K562 (cell line): ENCODE results near the gene PHLDB3. TPM values are rescaled to one million over a fixed set of nuclear protein-coding genes. Genes with fewer than 3 reads are reported as not detected.

Experiments
- CBFB ChIP-seq: sonication (generic); formaldehyde crosslinking; IDR thresholded peaks from 2 replicates; pipeline ENCODE4 v1.4.0; 2020; ENCODE audit warnings: mild to moderate bottlenecking, missing genetic modification reagents
- CTCF ChIP-seq, 3 experiments: IDR thresholded peaks in 2 of 3; conservative IDR thresholded peaks in 1 of 3; 2 replicates each; pipeline ENCODE4 v1.5.1; 2011 to 2012; ENCODE audit warnings: low read length in 3 of 3, mild to moderate bottlenecking in 3 of 3, control low read depth in 2 of 3, improper control_type of control experiment in 1 of 3, inconsistent platforms in 1 of 3, low read depth in 1 of 3, mixed read lengths in 1 of 3, moderate library complexity in 1 of 3; ENCODE audit not compliant: insufficient read depth in 2 of 3
- KAT7 ChIP-seq: sonication (generic); formaldehyde crosslinking; IDR thresholded peaks from 2 replicates; pipeline ENCODE4 v1.8.0; 2022; ENCODE audit warnings: missing genetic modification reagents, mild to moderate bottlenecking, borderline replicate concordance
- NR4A1 ChIP-seq, 2 experiments: fragments of 250-450 bp in 1 of 2; fragments of 450-650 bp in 1 of 2; sonication (Bioruptor Pico) in 1 of 2; IDR thresholded peaks; 2 replicates each; pipeline versions ENCODE4 v1.4.0 to v1.6.1; 2016 to 2020; ENCODE audit warnings: mild to moderate bottlenecking in 2 of 2, missing compliant biosample characterization in 1 of 2, missing genetic modification characterization in 1 of 2, moderate library complexity in 1 of 2
- NRF1 ChIP-seq, 2 experiments: fragments of 450-650 bp; IDR thresholded peaks in 1 of 2; conservative IDR thresholded peaks in 1 of 2; 2 replicates each; pipeline ENCODE4 v1.6.1; 2014; ENCODE audit warnings: mild to moderate bottlenecking in 2 of 2
- PHF21A ChIP-seq: fragments of 450-650 bp; IDR thresholded peaks from 2 replicates; pipeline ENCODE4 v1.6.1; 2017; ENCODE audit warnings: low read depth, borderline replicate concordance
- SMC3 ChIP-seq: conservative IDR thresholded peaks from 2 replicates; pipeline ENCODE4 v1.6.1; 2011; ENCODE audit warnings: low read depth, low read length, improper control_type of control experiment; ENCODE audit not compliant: insufficient read depth
- WHSC1 ChIP-seq: IDR thresholded peaks from one replicate; pipeline ENCODE4 v1.6.1; 2012; ENCODE audit warnings: low read length, control low read depth, inconsistent platforms
- YY1 ChIP-seq, 3 experiments: IDR thresholded peaks; 2 replicates each; pipeline ENCODE4 v1.6.1; 2011; ENCODE audit warnings: low read length in 2 of 3, mild to moderate bottlenecking in 2 of 3, moderate library complexity in 2 of 3, borderline replicate concordance in 1 of 3, control low read depth in 1 of 3, low read depth in 1 of 3; ENCODE audit not compliant: insufficient read depth in 3 of 3, insufficient replicate concordance in 2 of 3, control insufficient read depth in 1 of 3, insufficient read length in 1 of 3; ENCODE audit errors: extremely low read depth in 1 of 3
- ZNF408 ChIP-seq: fragments of 250-450 bp; sonication (Bioruptor Pico); IDR thresholded peaks from 2 replicates; pipeline ENCODE4 v1.4.0; 2020; ENCODE audit warnings: low read depth, mild to moderate bottlenecking, moderate library complexity
- ZNF639 ChIP-seq, 2 experiments: fragments of 200-800 bp in 1 of 2; sonication (Bioruptor generic) in 1 of 2; sonication (generic) in 1 of 2; formaldehyde crosslinking in 1 of 2; IDR thresholded peaks in 1 of 2; conservative IDR thresholded peaks in 1 of 2; 2 replicates each; pipeline versions ENCODE4 v1.5.0 to v1.6.1; 2016 to 2020; ENCODE audit warnings: missing compliant biosample characterization in 1 of 2, missing genetic modification characterization in 1 of 2, missing genetic modification reagents in 1 of 2
- polyA plus RNA-seq, 8 experiments: library from polyadenylated mRNA; depleted of rRNA in 4 of 8; stranded (reverse) in 5 of 8; unstranded in 3 of 8; fragments of >200 nt; fragmentation: Nextera tagmentation in 2 of 8; fragmentation: Illumina TruSeq in 1 of 8; extraction: Ambion mirVana in 2 of 8; extraction: Trizol in 1 of 8; gene quantifications; 2 replicates each; pipeline versions ENCODE4 v1.2.1 to v1.2.3, GENCODE V29; 2011 to 2014; ENCODE audit warnings: inconsistent platforms in 1 of 8, missing spikeins in 1 of 8
- total RNA-seq, 7 experiments: library from RNA; depleted of rRNA in 6 of 7; stranded (reverse); fragments of >200 nt in 6 of 7; fragmentation: Illumina TruSeq in 2 of 7; extraction: Trizol in 2 of 7; gene quantifications; 2 replicates each; pipeline versions ENCODE4 v1.2.1 to v1.2.3, GENCODE V29; 2011 to 2021; ENCODE audit warnings: low replicate concordance in 1 of 7

PHLDB3 gene
- total and polyA plus RNA-seq, 9 of the 15 experiments (the other 6 are each of a cell fraction or from before 2014, with no cell fraction given): 0.04 to 23.5 (median 3.9) TPM

- TF ChIP-seq SMC3: peak; percentile 49; the same call in 1 of the 2 replicates
- no peak for TF ChIP-seq KAT7 (CRISPR knock-in tag)
- no peak for TF ChIP-seq ZNF639 (CRISPR knock-in tag; conservative IDR thresholded peaks at IDR 0.05 in 1 of 2, IDR thresholded peaks at IDR 0.05 in 1 of 2)
- TF ChIP-seq NR4A1 (CRISPR knock-in tag; IDR thresholded peaks at IDR 0.05): no peak
- TF ChIP-seq NR4A1 (tag; IDR thresholded peaks at IDR 0.05): no peak
- no peak for TF ChIP-seq NRF1 (conservative IDR thresholded peaks at IDR 0.05 in 1 of 2, IDR thresholded peaks at IDR 0.05 in 1 of 2)
- no peak for TF ChIP-seq ZNF408 (CRISPR knock-in tag)
- no peak for TF ChIP-seq CBFB
- TF ChIP-seq YY1 (IDR thresholded peaks at IDR 0.05; ENCODE audit: borderline replicate concordance in 1 of 3, control insufficient read depth in 1 of 3, extremely low read depth in 1 of 3, insufficient read depth in 3 of 3, insufficient read length in 1 of 3, insufficient replicate concordance in 2 of 3, low read depth in 1 of 3, low read length in 2 of 3): peak in 1 of 3 experiments; percentile 11
- TF ChIP-seq PHF21A: no peak
- TF ChIP-seq CTCF (IDR thresholded peaks at IDR 0.05 in 2 of 3, conservative IDR thresholded peaks at IDR 0.05 in 1 of 3; ENCODE audit: insufficient read depth in 2 of 3, low read depth in 1 of 3, low read length in 3 of 3): peak; percentile 54 to 56 (median 55)
- no peak for TF ChIP-seq WHSC1
Observed at GRCh38 chr19:43534816-43535761, 30.5 kb upstream of the PHLDB3 start (continued).
